Neural cell (in vitro differentiated cells): ENCODE results near the gene PLCB4.

Experiments used
- TAF1 ChIP-seq: IDR thresholded peaks from 2 replicates; pipeline ENCODE4 v1.6.1; 2012; ENCODE audit warnings: low read depth
- TF ChIP-seq, protein P1 (sequence below): fragments of 450-650 bp; IDR thresholded peaks from 2 replicates; pipeline ENCODE4 v1.5.1; 2014; ENCODE audit warnings: antibody characterized with exemption, mild to moderate bottlenecking, moderate library complexity; ENCODE audit not compliant: poor library complexity, severe bottlenecking

DNA sequence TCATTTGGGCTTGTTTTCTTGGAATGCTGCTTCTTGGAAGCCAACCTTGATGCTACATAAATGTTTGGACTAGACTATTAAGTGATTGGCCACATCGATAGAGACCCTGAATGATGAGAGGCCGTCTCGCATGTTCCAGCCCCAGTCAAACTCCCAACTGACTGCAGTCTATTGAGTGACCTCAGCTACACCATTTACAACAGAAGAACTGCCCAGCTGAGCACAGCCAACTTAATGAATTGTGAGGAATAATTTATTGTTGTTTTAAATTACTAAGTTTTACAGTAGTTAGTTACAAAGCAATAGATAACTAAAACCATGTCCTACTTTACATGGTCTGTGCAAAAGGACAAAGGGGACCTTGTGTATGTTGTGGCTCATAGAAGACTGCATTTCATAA, 63.0 kb downstream of the PLCB4 start:
- no peak for TF ChIP-seq TAF1
- TF ChIP-seq, protein P1, sequence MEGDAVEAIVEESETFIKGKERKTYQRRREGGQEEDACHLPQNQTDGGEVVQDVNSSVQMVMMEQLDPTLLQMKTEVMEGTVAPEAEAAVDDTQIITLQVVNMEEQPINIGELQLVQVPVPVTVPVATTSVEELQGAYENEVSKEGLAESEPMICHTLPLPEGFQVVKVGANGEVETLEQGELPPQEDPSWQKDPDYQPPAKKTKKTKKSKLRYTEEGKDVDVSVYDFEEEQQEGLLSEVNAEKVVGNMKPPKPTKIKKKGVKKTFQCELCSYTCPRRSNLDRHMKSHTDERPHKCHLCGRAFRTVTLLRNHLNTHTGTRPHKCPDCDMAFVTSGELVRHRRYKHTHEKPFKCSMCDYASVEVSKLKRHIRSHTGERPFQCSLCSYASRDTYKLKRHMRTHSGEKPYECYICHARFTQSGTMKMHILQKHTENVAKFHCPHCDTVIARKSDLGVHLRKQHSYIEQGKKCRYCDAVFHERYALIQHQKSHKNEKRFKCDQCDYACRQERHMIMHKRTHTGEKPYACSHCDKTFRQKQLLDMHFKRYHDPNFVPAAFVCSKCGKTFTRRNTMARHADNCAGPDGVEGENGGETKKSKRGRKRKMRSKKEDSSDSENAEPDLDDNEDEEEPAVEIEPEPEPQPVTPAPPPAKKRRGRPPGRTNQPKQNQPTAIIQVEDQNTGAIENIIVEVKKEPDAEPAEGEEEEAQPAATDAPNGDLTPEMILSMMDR = no peak
